Astrocyte of the hippocampus (primary cell): ENCODE measurements around the gene THOP1.
"Not testable (repeated sequence)": the region's sequence is repeated elsewhere in the genome, so short reads cannot be mapped to it uniquely, and the experiment has no call there.

Experiments
- DNase-seq: peaks from one replicate; pipeline ENCODE4 v3.0.0; 2011; ENCODE audit warnings: low read depth, low spot score

THOP1 gene

DNA sequence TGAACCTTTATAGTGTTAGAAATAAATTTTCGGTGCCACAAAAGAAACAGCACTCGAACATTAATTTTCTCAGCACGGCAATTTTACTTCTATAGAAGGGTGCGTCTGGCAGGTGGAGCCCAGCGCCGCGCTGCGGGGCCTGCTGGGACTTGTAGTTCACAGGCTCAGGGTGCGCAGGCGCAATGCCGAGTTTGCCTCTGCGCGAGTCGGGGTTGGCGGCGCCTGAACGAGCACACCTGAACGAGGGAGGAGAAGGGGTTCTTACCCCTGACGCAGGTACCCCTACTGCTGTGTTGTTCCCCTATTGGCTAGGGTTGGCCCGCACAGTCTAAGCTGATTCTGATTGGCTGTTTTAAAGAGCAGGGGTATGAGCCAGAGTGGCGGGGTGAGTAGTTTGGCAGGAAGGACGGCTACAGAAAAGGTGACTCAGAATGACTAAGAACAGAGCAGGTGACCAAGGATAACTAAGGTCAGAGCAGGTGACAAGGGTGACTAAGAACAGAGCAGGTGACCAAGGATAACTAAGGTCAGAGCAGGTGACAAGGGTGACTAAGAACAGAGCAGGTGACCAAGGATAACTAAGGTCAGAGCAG is 32.0 kb downstream of the THOP1 start:
- DNase-seq = not testable (repeated sequence)

DNA sequence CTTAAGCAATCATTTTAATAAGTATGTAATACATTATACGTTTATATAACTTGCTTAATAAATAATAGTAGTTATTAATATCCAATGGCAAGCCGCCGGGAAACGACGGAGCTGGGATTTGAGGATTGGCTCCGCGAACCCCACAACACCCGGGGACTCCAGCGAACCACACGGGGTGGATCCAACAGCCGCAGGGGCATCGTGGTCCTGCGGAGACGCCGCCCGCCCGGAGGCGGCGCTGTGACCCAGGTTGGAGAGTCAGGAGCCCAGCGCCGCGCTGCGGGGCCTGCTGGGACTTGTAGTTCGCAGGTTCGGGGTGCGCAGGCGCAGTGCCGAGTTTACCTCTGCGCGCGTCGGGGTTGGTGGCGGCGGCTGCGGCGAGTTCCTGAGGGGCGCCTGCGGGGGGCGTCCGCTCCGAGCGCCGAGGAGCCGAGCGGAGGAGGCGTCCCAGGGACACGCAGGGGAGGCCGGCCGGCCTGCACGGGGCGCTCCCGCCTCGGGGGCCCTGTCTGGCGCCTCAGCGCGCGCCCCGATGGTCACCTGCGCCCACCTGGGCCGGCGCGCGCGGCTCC is 34.3 kb downstream of the THOP1 start, which contains the start of gene ZNF554:
ZNF554 (plus strand) TSS at position 329 of the 572 bp plus-strand sequence; CDS start at position 533, 204 bp downstream.
- peak; percentile 98 for DNase-seq

DNA sequence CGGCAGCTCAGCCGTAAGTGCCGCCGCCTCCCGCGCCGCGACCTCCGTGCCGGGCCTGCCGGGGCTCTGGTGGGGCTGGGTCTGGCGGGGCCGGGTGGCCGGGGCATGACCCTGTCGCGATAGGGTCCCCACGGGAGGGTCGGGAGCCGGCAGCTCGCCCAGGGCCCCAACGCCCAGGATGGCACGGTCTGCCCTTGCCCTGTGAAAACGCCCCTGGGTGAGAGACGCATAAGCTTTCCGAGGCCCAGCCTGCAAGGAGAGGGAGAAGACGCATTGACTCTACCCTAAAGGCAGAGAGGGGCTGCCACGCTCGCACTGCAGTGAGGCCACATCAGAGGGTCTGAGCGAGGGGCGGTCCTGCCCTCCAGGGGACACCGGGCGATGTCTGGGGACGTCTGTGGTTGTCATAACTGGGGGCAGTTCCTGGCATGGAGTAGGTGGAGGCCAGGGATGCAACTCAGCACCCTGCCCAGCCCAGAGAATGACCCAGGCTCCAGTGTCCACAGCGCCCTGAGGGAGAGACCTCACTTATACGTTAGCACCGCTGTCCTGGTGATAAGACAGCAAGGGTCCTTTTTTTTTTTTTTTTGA is 34.9 kb downstream of the THOP1 start:
- peak; percentile 28 for DNase-seq

DNA sequence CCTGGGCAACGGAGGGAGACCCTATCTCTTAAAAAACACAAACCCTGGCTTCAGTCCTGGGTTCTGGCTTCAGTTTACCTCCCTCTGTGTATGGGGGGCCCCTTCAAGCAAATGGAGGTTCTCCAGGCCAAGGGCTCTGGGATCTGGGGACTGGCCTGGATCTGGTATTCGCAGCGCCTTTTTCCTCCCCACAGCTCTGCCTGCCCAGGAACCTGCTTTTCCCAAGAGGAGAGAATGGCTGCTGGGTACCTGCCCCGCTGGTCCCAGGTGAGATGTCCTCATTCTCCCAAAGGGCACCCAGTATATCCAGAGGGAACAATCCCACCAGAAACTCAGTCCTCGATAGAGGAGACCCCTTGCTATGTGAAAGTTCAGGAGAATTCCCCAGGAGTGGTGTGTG is 37.5 kb downstream of the THOP1 start:
- no peak for DNase-seq

DNA sequence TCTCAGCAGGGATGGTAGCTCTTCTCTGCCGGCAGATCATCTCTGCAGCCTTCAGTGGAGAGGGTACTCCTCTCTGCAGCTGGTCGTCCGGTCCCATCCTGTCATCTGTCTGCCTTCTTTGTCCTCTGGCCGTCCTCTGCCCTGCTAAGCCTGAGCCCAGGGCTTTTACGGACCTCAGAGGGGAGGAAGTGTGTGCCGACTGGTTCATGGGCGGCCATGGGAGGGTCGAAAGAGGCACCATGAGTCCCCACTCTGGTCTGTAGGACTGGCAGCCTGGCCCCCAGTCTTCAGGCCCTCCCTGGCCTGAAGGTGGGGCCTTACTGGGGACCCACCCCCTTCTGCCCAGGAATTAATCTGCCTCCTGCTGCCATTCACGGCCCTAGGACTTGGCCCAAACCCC is 38.3 kb downstream of the THOP1 start:
- DNase-seq = no peak

DNA sequence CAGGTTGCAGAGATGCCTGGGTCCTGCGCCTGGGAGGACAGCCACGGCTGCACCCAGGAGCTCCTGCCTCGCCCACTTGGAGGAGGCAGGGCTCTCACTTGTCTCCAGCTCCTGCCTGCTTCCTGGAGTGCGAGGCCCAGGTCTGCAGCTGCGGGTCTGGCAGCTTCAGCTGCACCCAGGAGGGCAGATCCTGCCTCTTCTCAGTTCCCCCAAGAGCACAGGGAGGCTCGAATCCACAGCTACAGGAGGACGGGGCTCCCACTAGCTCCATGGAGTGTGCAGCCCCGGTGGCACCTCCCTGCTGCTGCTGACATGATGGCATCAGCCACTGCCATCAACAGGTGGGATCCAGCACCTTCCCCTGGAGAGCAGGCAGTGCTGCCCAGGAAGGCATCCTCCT is 38.8 kb downstream of the THOP1 start:
- DNase-seq = no peak

DNA sequence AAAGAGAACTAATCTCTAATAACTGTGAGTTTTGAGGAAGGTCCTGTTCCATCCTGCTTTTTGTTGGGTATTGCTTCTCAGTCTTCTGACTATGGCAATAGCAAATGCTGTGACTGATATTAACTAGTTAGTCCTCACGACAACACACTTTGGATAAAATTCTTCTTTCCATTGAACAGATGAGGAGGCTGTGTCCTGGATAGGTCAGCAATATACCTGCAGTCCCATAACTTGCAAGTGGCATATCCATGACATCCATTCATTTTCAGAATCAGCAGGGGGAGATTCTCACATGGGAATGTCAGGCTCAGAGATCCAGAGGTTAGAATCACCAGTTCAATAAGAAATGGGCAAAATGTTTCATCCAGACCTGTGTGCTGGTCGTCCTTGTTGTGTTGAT is 41.7 kb downstream of the THOP1 start:
- DNase-seq = no peak

DNA sequence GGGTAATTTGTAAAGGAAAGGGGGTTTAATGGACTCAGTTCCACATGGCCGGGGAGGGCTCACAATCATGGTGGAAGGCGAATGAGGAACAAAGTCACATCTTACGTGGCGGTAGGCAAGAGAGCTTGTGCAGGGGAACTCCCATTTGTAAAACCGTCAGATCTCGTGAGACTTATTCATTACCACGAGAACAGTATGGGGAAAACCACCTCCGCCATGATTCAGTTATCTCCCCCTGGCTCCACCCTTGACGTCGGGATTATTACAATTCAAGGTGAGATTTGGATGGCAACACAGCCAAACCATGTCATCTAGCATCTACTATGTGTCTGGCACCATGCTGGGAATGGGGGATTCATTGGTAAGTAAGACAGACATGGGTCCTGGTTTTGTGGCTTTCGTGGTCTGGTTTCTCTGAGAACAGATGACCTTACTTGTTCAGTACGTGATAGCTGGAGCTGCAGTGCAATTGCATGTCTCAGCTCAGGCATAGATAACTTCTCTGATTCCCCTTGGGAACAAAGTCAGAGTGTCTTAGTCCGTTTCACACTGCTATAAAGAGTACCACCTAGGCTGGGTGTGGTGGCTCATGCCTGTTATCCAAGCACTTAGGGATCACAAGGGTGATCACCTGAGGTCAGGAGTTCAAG is 42.7 kb downstream of the THOP1 start:
- DNase-seq = no peak

DNA sequence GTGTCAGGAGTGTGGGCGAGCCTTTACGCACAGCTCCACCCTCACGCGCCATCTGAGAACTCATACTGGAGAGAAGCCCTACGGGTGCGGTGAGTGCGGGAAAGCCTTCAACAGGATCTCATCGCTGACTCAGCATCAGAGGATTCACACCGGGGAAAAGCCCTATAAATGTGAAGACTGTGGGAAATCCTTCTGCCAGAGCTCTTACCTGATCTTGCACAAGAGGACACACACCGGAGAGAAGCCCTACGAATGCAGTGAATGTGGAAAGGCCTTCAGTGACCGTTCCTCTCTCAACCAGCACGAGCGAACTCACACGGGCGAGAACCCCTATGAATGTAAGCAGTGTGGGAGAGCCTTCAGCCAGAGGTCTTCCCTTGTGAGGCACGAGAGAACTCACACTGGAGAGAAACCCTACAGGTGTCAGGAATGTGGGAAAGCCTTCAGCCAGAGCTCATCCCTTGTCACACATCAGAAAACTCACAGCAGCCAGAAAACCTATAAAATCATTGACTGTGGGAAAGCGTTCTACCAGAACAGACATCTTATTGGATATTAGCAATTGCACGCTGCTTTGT is 49.1 kb downstream of the THOP1 start:
- no peak for DNase-seq

DNA sequence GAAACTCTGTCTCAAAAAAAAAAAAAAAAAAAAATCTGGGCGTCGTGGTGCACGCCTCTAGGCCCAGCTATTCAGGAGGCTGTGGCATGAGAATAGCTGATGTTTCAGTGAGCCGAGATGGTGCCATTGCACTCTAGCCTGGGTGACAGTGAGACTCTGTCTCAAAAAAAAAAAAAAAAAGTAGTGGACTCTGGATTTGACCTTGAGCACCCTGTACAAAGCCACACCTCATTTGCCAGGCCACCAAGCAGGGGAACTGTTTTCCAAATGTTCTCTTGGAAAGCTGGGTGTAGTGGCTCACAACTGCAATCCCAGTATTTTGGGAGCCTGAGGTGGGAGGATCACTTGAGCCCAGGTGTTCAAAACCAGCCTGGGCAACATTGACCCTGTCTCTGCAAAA is 52.1 kb downstream of the THOP1 start:
- DNase-seq = no peak

DNA sequence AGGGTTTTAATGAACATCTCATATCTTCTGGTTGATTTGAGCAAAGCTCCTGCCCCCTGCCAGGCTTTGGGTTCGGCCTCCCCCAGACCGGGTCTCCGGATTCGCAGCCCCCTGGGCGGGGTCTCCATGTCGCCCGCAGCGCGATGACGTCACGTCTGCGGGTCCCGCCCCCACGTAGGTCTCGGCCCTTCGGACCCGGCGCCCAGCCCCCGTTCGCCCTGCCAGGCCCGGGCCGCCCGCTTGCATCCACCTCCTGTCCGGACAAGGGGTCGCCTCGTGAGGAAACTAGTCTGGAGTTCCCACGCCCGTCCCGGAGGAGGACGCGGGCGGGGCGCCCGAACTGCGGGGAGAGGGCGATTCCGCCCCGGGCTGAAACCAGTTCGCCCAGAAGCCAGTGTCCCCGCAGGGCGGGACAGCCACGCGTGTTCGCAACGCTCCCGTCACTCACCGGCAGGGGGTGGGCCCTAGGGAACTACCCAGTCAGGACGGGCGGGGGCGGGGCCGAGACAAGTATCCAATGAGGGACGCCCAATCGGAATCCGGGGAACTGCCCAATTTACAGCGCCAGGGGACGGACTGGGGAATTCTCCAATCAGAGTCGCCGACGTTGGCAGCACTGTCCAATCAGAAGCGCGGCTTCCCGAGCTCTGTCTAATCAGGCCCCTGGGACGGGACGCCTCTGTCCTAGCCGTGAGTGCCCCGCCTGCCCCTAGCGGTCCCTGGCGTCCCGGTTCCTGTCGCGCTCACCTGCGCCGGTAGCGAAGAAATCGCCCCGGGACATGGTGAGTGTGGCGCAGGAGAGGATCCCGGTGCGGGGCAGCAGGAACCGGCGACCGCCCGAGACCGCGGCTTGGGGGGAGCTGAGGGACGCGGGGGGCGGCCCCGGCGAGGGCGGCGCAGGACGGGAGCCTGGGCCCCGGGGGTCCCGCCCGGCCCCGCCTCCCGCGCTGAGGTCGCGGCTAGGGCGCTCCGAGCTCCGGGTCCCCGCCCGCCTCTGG is 55.8 kb downstream of the THOP1 start, which contains the start of gene ZNF555:
ZNF555 (plus strand) TSS at position 682 of the 998 bp plus-strand sequence; CDS start at position 780, 98 bp downstream.
- peak; percentile 100 for DNase-seq

DNA sequence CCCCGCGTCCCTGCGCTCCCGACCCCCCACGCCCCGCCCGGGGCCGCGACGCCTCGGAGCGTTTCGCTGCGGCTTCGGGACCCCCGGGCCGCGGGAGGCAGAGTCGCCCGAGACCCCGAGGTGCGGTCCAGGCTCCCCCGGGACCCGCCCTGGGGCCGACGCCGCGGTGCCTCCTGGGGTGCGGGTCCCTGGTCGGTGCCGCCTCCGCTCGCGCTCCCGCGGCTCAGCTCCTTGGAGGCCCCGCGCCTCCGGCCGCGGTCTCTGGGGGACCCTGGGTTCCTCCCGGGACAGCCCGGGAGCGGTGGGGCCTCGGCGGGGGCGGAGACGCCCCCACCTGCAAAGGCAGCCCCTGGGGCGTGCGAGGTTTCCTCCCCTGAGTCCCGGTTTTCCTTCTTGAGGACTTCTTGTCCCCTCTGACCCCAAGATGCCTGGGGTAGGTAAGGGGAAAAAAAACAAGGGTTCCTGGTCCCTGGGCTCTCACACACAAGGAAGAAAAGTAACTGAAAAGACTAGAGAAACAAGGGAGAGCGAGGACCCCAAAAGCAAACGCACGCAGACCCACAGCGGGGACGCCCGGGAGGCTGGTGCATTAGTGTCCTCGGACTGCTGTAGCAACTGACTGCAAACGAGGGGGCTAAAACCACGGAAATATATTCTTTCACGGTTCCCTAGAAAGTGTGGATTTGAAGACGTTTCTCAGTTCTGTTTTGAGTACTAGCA is 56.7 kb downstream of the THOP1 start:
- peak; percentile 31 for DNase-seq

DNA sequence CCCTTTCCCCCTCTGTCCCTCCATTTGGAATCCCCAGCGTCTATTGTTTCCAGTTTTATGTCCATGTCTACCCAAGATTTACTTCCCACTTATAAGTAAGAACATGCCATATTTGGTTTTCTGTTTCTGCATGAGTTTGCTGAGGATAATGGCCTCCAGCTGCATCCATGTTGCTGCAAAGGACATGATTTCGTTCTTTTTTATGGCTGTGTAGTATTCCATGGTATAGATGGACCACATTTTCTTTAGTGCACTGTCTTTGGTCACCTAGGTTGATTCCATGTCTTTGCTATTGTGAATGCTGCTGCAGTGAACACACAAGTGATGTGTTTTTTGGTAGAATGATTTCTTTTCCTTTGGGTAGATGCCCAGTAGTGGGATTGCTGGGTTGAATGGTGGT is 59.8 kb downstream of the THOP1 start:
- DNase-seq = no peak

DNA sequence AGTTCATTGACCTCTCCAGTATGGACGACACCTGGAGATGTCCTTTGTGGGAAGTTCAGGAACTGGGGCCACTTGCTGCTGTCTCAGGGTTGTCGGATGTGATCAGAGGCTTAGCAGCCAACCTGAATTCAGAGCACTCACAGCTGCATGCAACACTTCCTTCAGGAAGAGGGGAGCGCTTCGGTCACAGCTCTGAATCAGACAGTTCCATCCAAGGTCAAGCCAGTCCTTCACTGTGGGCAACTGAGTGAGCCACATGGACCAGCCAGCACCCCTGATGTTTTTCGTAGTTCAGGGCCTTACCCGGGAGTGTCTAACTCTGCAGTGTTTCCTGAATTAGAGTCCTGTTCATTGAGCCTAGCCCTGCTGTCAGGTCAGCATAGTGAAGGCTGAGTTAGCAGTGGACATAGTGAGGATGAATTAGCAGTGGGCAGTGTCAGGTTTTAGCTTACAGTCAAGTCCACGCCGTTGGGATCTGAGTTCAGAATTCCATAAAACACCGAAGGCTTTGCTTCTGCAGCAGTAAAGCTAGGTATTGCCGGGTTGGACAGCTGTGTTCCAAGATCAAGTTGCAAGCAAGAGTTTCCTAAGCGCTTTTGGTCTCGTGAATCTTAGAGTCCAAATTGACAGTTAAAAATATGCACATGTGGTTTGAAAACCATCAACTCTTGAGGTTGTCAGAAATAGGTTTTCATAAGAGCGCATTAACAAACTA is 61.0 kb downstream of the THOP1 start:
- DNase-seq = no peak

DNA sequence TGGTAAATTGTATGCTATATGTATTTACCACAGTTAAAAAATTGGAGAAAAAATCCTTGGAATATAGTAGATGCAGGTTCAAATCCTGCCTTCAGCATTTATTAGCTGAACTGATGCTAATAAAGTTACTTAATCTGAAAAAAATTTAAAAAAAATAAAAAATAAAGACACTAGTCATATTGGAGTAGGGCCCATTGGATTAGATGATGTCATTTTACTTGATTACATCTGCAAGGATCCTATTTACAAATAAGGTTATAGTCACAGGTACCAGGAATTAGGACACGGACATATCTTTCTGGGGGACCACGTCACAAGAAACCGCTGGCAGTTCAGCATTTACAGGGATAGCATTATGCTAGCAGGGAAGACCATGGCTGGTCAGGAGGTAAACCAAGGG is 62.2 kb downstream of the THOP1 start:
- no peak for DNase-seq

DNA sequence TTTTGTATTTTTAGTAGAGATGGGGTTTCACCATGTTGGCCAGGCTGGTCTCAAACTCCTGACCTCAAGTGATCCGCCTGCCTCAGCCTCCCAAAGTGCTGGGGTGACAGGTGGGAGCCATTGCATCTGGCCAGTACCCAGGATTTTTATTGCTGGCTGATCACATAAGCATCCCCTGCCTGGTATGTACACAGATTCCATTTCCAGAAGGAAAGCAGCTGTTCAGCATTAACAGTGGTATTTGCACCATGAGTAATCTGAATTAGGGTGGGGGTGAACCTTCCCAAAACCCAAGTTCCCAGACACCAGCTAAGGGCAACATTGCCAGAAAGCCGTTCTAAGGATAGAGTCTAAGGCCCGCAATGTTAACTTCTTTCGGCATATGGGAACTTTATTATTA is 63.3 kb downstream of the THOP1 start:
- no peak for DNase-seq

DNA sequence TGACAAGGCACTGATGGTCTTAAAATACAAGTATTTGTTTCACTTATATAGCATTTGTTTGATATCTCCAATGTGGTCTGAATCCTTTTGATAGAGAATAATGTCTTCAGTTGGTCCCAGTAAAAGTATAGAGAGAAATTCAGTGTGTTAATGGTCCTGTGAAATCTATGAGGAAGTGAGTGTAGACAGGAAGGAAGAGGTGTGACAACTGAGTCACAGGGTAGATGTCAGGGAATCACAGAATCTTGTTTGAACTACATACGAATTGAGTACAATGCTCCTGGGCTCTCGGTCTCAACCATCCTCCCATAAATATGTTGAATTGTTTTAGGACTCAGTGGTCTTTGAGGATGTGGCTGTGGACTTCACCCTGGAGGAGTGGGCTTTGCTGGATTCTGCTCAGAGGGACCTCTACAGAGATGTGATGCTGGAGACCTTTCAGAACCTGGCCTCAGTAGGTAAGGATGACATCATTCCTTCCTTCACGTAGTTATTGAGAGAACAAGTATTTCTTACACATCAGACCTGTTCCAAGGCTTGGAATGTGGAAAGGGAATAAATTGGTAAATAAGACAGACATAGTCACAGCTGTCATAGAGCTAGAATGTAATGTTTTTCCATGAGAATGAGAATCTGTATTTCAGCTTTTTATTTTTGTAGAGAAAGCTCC is 65.1 kb downstream of the THOP1 start:
- DNase-seq = no peak

DNA sequence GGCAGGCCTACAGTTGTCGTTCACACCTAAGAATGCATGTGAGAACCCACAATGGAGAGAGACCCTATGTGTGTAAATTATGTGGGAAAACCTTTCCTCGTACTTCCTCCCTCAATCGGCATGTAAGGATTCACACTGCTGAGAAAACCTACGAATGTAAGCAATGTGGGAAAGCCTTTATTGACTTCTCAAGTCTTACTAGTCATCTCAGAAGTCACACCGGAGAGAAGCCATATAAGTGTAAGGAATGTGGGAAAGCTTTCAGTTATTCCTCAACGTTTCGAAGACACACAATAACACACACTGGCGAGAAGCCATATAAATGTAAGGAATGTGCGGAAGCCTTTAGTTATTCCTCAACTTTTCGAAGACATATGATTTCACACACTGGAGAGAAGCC is 67.3 kb downstream of the THOP1 start:
- no peak for DNase-seq

DNA sequence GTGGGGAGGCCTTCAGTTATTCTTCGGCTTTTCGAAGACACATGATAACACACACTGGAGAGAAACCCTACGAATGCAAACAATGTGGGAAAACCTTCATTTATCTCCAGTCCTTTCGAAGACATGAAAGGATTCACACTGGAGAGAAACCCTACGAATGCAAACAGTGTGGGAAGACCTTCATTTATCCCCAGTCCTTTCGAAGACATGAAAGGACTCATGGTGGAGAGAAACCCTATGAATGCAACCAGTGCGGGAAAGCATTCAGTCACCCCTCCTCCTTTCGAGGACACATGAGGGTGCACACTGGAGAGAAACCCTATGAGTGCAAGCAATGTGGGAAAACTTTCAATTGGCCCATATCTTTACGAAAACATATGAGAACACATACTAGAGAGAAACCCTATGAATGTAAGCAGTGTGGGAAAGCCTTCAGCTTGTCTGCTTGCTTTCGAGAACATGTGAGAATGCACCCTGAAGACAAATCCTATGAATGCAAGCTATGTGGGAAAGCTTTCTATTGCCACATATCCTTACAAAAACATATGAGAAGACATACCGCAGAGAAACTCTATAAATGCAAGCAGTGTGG is 67.8 kb downstream of the THOP1 start:
- DNase-seq = no peak
